K562 (cell line): ENCODE measurements around the gene EGR1. TPM values are rescaled to one million over a fixed set of nuclear protein-coding genes. Genes with fewer than 3 reads are reported as not detected.

Experiments
- ATAC-seq: fragments of 200-7000 bp; cut with Tn5 transposase; 3 replicates; pipeline ENCODE4 v1.9.1; 2020; ENCODE audit warnings: moderate library complexity
- BruUV-seq: library from RNA; stranded (reverse); fragments of 400-500 nt; replicated peaks from 2 replicates; lab custom pipeline; 2021; lab: Mats Ljungman, UMichigan
- CTCF ChIA-PET: fragments of 300-600 bp; formaldehyde crosslinking; extraction: SDS; loops from one replicate; lab custom pipeline; 2021; ENCODE audit warnings: low intra/inter-chr PET ratio; lab: Yijun Ruan, JAX
- POLR2A ChIA-PET: fragments of 300-600, 350-650 bp; sonication (Branson Sonifier 250); formaldehyde crosslinking; extraction: SDS; loops from one replicate; lab custom pipeline; 2021; ENCODE audit warnings: antibody characterized with exemption, inconsistent platforms; lab: Yijun Ruan, JAX
- DNase-seq, 4 experiments: peaks; one replicate each; pipeline versions ENCODE4 v3.0.0 to v3.0.0-alpha.2; 2011 to 2018; ENCODE audit warnings: low spot score in 3 of 4, mixed read lengths in 3 of 4; ENCODE audit errors: extremely low read depth in 1 of 4
- FAIRE-seq: peaks from 2 replicates; lab custom pipeline; 2011; peaks lifted over from hg19 to GRCh38; lab: Jason Lieb, UNC
- H2AFZ ChIP-seq: 2 replicates; pipeline ENCODE4 v1.6.0; 2011; ENCODE audit warnings: low read depth, low read length, control low read depth, inconsistent platforms
- H3K27ac ChIP-seq: fragments of 200-600 bp; 3 replicates; pipeline ENCODE4 v1.8.0; 2011; ENCODE audit warnings: low read depth, mild to moderate bottlenecking, control low read depth, inconsistent platforms, low read length, moderate library complexity, mixed read lengths; ENCODE audit errors: extremely low read depth
- H3K27me3 ChIP-seq, 2 experiments: fragments of 300-600 bp in 1 of 2; 2 replicates in 1 of 2; 3 replicates in 1 of 2; pipeline versions ENCODE4 v1.6.0 to v1.8.0; 2011; ENCODE audit warnings: inconsistent platforms in 2 of 2, low read length in 2 of 2, mild to moderate bottlenecking in 1 of 2, mixed read lengths in 1 of 2, moderate library complexity in 1 of 2; ENCODE audit not compliant: control insufficient read depth in 2 of 2, insufficient read depth in 2 of 2
- H3K36me3 ChIP-seq: fragments of 300-600 bp; 3 replicates; pipeline ENCODE4 v1.8.0; 2011; ENCODE audit warnings: mild to moderate bottlenecking, low read length, inconsistent platforms; ENCODE audit not compliant: control insufficient read depth, insufficient read depth
- H3K4me1 ChIP-seq, 2 experiments: fragments of 200-600 bp in 1 of 2; replicated peaks in 1 of 2; 2 replicates in 1 of 2; 3 replicates in 1 of 2; pipeline versions ENCODE4 v1.5.1 to v1.8.0; 2011; ENCODE audit warnings: inconsistent platforms in 2 of 2, low read length in 2 of 2, mild to moderate bottlenecking in 1 of 2, mixed read lengths in 1 of 2, moderate library complexity in 1 of 2; ENCODE audit not compliant: control insufficient read depth in 2 of 2, insufficient read depth in 2 of 2
- H3K4me2 ChIP-seq: 2 replicates; pipeline ENCODE4 v1.6.1; 2011; ENCODE audit warnings: low read length, control low read depth, inconsistent platforms, mixed read lengths; ENCODE audit not compliant: insufficient read depth
- H3K4me3 ChIP-seq: fragments of 200-600 bp; sonication (generic), shearing (Covaris generic); 2 replicates; pipeline ENCODE4 v1.5.1; 2016; ENCODE audit warnings: control low read depth, inconsistent platforms
- H3K79me2 ChIP-seq: fragments of 200-600 bp; 3 replicates; pipeline ENCODE4 v1.8.0; 2011; ENCODE audit warnings: low read length, inconsistent platforms; ENCODE audit not compliant: control insufficient read depth, insufficient read depth
- H3K9ac ChIP-seq, 2 experiments: 2 replicates each; pipeline versions ENCODE4 v1.6.0 to v1.6.1; 2011; ENCODE audit warnings: low read depth in 2 of 2, low read length in 2 of 2, control low read depth in 1 of 2, inconsistent platforms in 1 of 2, mild to moderate bottlenecking in 1 of 2, mixed read lengths in 1 of 2; ENCODE audit not compliant: insufficient read depth in 1 of 2
- H3K9me1 ChIP-seq: one replicate; pipeline ENCODE4 v1.6.0; 2011; ENCODE audit warnings: inconsistent platforms, mild to moderate bottlenecking, low read length, moderate library complexity; ENCODE audit not compliant: control insufficient read depth, insufficient read depth
- H3K9me3 ChIP-seq: replicated peaks from 2 replicates; pipeline ENCODE4 v1.5.1; 2011; ENCODE audit warnings: low read depth, low read length, inconsistent platforms; ENCODE audit not compliant: control insufficient read depth, insufficient read depth
- H4K20me1 ChIP-seq: replicated peaks from 2 replicates; pipeline ENCODE4 v1.6.1; 2011; ENCODE audit warnings: low read length, inconsistent platforms, mixed read lengths; ENCODE audit not compliant: control insufficient read depth, insufficient read depth
- ILK ChIP-seq: fragments of 450-650 bp; IDR thresholded peaks from 2 replicates; pipeline ENCODE4 v1.6.1; 2016; ENCODE audit warnings: missing genetic modification characterization, low read depth, mild to moderate bottlenecking, missing compliant biosample characterization, moderate library complexity, borderline replicate concordance
- KAT8 ChIP-seq: fragments of 450-650 bp; IDR thresholded peaks from 2 replicates; pipeline ENCODE4 v1.6.1; 2016; ENCODE audit warnings: low read depth, mild to moderate bottlenecking
- MEF2D ChIP-seq: conservative IDR thresholded peaks from 2 replicates; pipeline ENCODE4 v1.6.1; 2016; ENCODE audit warnings: low read depth, missing genetic modification characterization, missing compliant biosample characterization
- PURB ChIP-seq: sonication (generic); formaldehyde crosslinking; IDR thresholded peaks from 2 replicates; pipeline ENCODE4 v1.9.0; 2021; ENCODE audit warnings: low read depth, mild to moderate bottlenecking, missing genetic modification reagents
- SIRT6 ChIP-seq: IDR thresholded peaks from one replicate; pipeline ENCODE4 v1.6.1; 2012; ENCODE audit warnings: low read depth, mild to moderate bottlenecking, control low read depth, inconsistent platforms, low read length, moderate library complexity
- ZC3H4 ChIP-seq: sonication (generic); formaldehyde crosslinking; IDR thresholded peaks from 2 replicates; pipeline ENCODE4 v1.9.0; 2021; ENCODE audit warnings: missing genetic modification reagents, borderline replicate concordance
- WGBS: fragments of 100-300 bp; shearing (Covaris generic); methylation state at CpG from one replicate; pipeline ENCODE4 v1.1.6; 2016; ENCODE audit warnings: low coverage, mixed read lengths; ENCODE audit not compliant: insufficient coverage; ENCODE audit errors: missing lambda C conversion rate; 5-methylcytosine and 5-hydroxymethylcytosine counted together
- in situ Hi-C: fragments of 300-500 bp; cut with MboI; formaldehyde crosslinking; loops from 4 replicates; pipeline ENCODE4 v1.15.0; 2018; ENCODE audit warnings: inconsistent platforms, mixed read lengths
- intact Hi-C: fragments of 100-400 bp; cut with micrococcal nuclease; formaldehyde crosslinking; loops from 2 replicates; pipeline ENCODE4 v1.14.2; 2022
- polyA plus RNA-seq, 8 experiments: library from polyadenylated mRNA; depleted of rRNA in 4 of 8; stranded (reverse) in 5 of 8; unstranded in 3 of 8; fragments of >200 nt; fragmentation: Nextera tagmentation in 2 of 8; fragmentation: Illumina TruSeq in 1 of 8; extraction: Ambion mirVana in 2 of 8; extraction: Trizol in 1 of 8; gene quantifications; 2 replicates each; pipeline versions ENCODE4 v1.2.1 to v1.2.3, GENCODE V29; 2011 to 2014; ENCODE audit warnings: inconsistent platforms in 1 of 8, missing spikeins in 1 of 8
- total RNA-seq, 7 experiments: library from RNA; depleted of rRNA in 6 of 7; stranded (reverse); fragments of >200 nt in 6 of 7; fragmentation: Illumina TruSeq in 2 of 7; extraction: Trizol in 2 of 7; gene quantifications; 2 replicates each; pipeline versions ENCODE4 v1.2.1 to v1.2.3, GENCODE V29; 2011 to 2021; ENCODE audit warnings: low replicate concordance in 1 of 7
- TF ChIP-seq, protein P1 (sequence below): fragments of 200-800 bp; sonication (Bioruptor generic); IDR thresholded peaks from 2 replicates; pipeline ENCODE4 v1.6.1; 2017; ENCODE audit warnings: missing genetic modification characterization, missing compliant biosample characterization
- TF ChIP-seq, protein P2 (sequence below): fragments of 150-350 bp; conservative IDR thresholded peaks from 2 replicates; pipeline ENCODE4 v1.6.1; 2014; ENCODE audit warnings: low read length

Gene EGR1
- total and polyA plus RNA-seq, 9 of the 15 experiments (the other 6 are each of a cell fraction or from before 2014, with no cell fraction given): 1.3 to 132 (median 21.5) TPM

DNA sequence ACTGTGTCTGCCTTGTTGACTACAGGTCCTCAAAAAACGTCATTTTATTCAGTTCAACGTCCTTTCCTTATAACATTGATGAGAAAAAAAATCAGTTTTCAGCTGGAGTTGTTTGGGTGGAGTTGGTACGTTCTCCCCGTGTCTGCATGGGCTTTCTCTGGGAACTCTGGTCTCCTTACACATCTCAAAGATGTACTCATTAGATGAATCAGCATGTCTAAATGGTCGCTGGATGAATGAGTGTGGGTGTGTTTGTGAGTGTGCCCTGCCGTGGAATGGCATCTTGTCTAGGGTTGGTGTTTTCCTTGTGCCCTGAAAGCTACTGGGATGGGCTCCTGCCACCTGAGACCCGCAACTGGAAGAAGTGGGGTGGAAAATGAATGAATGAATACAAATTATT is 30.1 kb downstream of the EGR1 start:
- H3K4me3 ChIP-seq: no peak overlapping the region
- 42% methylated on average over 7 of the region's 7 CpGs for WGBS
- H3K36me3 ChIP-seq: no peaks in the 10 kb centered on the region
- no peaks in the 10 kb centered on the region for H3K9me3 ChIP-seq
- ATAC-seq (no peak), FAIRE-seq (no peak), DNase-seq (no peak)
- no TSS peak for BruUV-seq
- H3K9me1 ChIP-seq: no peaks in the 10 kb centered on the region
- peaks cover 29 to 38% of the 10 kb centered on the region in 2 experiments for H3K4me1 ChIP-seq
- ChIA-PET POLR2A (interaction anchor here (1.0 to 3.4 kb wide), 3 partner anchors 8 to 35 kb away, joined by 3 to 13 read pairs (median 4); no protein-coding TSS in a partner anchor), CTCF (no interaction called here)
- no peak overlapping the region for H3K27ac ChIP-seq
- peaks cover 6% of the 10 kb centered on the region; the same call in 2 of the 3 replicates for H3K79me2 ChIP-seq
- H3K4me2 ChIP-seq: no peak overlapping the region
- in situ Hi-C loops: no loop called here
- no peaks in the 10 kb centered on the region for H3K27me3 ChIP-seq
- no peak overlapping the region for H2AFZ ChIP-seq
- no peak for TF ChIP-seq SIRT6
- no peak for TF ChIP-seq PURB (CRISPR knock-in tag)
- TF ChIP-seq ILK (tag): no peak
- TF ChIP-seq, protein P1, sequence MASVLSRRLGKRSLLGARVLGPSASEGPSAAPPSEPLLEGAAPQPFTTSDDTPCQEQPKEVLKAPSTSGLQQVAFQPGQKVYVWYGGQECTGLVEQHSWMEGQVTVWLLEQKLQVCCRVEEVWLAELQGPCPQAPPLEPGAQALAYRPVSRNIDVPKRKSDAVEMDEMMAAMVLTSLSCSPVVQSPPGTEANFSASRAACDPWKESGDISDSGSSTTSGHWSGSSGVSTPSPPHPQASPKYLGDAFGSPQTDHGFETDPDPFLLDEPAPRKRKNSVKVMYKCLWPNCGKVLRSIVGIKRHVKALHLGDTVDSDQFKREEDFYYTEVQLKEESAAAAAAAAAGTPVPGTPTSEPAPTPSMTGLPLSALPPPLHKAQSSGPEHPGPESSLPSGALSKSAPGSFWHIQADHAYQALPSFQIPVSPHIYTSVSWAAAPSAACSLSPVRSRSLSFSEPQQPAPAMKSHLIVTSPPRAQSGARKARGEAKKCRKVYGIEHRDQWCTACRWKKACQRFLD (CRISPR knock-in tag): no peak
- TF ChIP-seq, protein P2, sequence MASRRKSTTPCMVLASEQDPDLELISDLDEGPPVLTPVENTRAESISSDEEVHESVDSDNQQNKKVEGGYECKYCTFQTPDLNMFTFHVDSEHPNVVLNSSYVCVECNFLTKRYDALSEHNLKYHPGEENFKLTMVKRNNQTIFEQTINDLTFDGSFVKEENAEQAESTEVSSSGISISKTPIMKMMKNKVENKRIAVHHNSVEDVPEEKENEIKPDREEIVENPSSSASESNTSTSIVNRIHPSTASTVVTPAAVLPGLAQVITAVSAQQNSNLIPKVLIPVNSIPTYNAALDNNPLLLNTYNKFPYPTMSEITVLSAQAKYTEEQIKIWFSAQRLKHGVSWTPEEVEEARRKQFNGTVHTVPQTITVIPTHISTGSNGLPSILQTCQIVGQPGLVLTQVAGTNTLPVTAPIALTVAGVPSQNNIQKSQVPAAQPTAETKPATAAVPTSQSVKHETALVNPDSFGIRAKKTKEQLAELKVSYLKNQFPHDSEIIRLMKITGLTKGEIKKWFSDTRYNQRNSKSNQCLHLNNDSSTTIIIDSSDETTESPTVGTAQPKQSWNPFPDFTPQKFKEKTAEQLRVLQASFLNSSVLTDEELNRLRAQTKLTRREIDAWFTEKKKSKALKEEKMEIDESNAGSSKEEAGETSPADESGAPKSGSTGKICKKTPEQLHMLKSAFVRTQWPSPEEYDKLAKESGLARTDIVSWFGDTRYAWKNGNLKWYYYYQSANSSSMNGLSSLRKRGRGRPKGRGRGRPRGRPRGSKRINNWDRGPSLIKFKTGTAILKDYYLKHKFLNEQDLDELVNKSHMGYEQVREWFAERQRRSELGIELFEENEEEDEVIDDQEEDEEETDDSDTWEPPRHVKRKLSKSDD: no peak
- no peak for TF ChIP-seq KAT8
- TF ChIP-seq ZC3H4: no peak
- TF ChIP-seq MEF2D (tag): no peak
- H3K9ac ChIP-seq: no peak overlapping the region
- no peaks in the 10 kb centered on the region for H4K20me1 ChIP-seq
- intact Hi-C loops: no loop called here
